ENCODE results near the gene MUTYH. TPM values are rescaled to one million over a fixed set of nuclear protein-coding genes. Genes with fewer than 3 reads are reported as not detected.

MUTYH gene
- total RNA-seq, 3 donors from 2014 or later (not counting 1 experiment from before 2014, with no cell fraction given) = 44.0 to 55.6 (median 51.5) TPM

- H3K36me3 ChIP-seq (ENCODE audit: control insufficient read depth, insufficient read depth, low read length) = no peaks in the 10 kb centered on the region
- Mint-ChIP-seq H3K27ac (no peak overlapping the region), H3K36me3 (no peaks in the 10 kb centered on the region), H3K27me3 (ENCODE audit: low read depth in 2 of 2) (no peaks in the 10 kb centered on the region), H3K4me1 (no peaks in the 10 kb centered on the region), H3K9me3 (no peaks in the 10 kb centered on the region), H3K4me3 (no peak overlapping the region)
- H3K27ac ChIP-seq (ENCODE audit: low read length) = no peak overlapping the region
- no peak for DNase-seq
- WGBS (ENCODE audit: insufficient coverage) = 93% methylated on average over 1 of the region's 1 CpG
- TF ChIP-seq CTCF (IDR thresholded peaks at IDR 0.05) = no peak
- no peaks in the 10 kb centered on the region for H3K4me1 ChIP-seq (ENCODE audit: control insufficient read depth, insufficient read depth, low read length)
- ATAC-seq = no peak
- no peaks in the 10 kb centered on the region for H3K27me3 ChIP-seq (ENCODE audit: control insufficient read depth, insufficient read depth, low read length)
- no peak overlapping the region for H3K4me3 ChIP-seq (ENCODE audit: low read length)
- intact Hi-C loops (cut with micrococcal nuclease) = no loop called here
- H3K9me3 ChIP-seq (ENCODE audit: control insufficient read depth, insufficient read depth, low read length) = no peaks in the 10 kb centered on the region
These were observed 43.0 kb upstream of the MUTYH start for GRCh38 chr1:45383191-45383590.

GRCh38 chr1:45381243-45381642 lies 41.0 kb upstream of the MUTYH start:
- Mint-ChIP-seq H3K9me3 (no peaks in the 10 kb centered on the region), H3K4me3 (no peak overlapping the region), H3K4me1 (no peaks in the 10 kb centered on the region), H3K27ac (no peak overlapping the region), H3K36me3 (no peaks in the 10 kb centered on the region), H3K27me3 (ENCODE audit: low read depth in 2 of 2) (no peaks in the 10 kb centered on the region)
- H3K36me3 ChIP-seq (ENCODE audit: control insufficient read depth, insufficient read depth, low read length) = no peaks in the 10 kb centered on the region
- H3K27ac ChIP-seq (ENCODE audit: low read length) = no peak overlapping the region
- DNase-seq (no peak), ATAC-seq (no peak)
- no peaks in the 10 kb centered on the region for H3K4me1 ChIP-seq (ENCODE audit: control insufficient read depth, insufficient read depth, low read length)
- H3K27me3 ChIP-seq (ENCODE audit: control insufficient read depth, insufficient read depth, low read length) = no peaks in the 10 kb centered on the region
- WGBS (ENCODE audit: insufficient coverage) = 96% methylated on average over 2 of the region's 2 CpGs
- no peak overlapping the region for H3K4me3 ChIP-seq (ENCODE audit: low read length)
- TF ChIP-seq CTCF (IDR thresholded peaks at IDR 0.05) = no peak
- H3K9me3 ChIP-seq (ENCODE audit: control insufficient read depth, insufficient read depth, low read length) = no peaks in the 10 kb centered on the region
- intact Hi-C loops (cut with micrococcal nuclease) = no loop called here

- Histone ChIP-seq H3K9me3 (ENCODE audit: control insufficient read depth, insufficient read depth, low read length) (no peaks in the 10 kb centered on the region), H3K27me3 (ENCODE audit: control insufficient read depth, insufficient read depth, low read length) (no peaks in the 10 kb centered on the region), H3K4me3 (ENCODE audit: low read length) (no peak overlapping the region), H3K4me1 (ENCODE audit: control insufficient read depth, insufficient read depth, low read length) (no peaks in the 10 kb centered on the region), H3K27ac (ENCODE audit: low read length) (no peak overlapping the region), H3K36me3 (ENCODE audit: control insufficient read depth, insufficient read depth, low read length) (no peaks in the 10 kb centered on the region)
- Mint-ChIP-seq H3K4me1 (no peaks in the 10 kb centered on the region), H3K4me3 (no peak overlapping the region), H3K36me3 (no peaks in the 10 kb centered on the region), H3K27me3 (ENCODE audit: low read depth in 2 of 2) (no peaks in the 10 kb centered on the region), H3K27ac (no peak overlapping the region), H3K9me3 (no peaks in the 10 kb centered on the region)
- no peak for ATAC-seq
- intact Hi-C loops (cut with micrococcal nuclease) = no loop called here
- no peak for TF ChIP-seq CTCF (IDR thresholded peaks at IDR 0.05)
- WGBS (ENCODE audit: insufficient coverage) = no CpG with 5 or more reads among the region's 1 CpG
- DNase-seq = no peak
These were observed 40.5 kb upstream of the MUTYH start for GRCh38 chr1:45380730-45381129.

DNA sequence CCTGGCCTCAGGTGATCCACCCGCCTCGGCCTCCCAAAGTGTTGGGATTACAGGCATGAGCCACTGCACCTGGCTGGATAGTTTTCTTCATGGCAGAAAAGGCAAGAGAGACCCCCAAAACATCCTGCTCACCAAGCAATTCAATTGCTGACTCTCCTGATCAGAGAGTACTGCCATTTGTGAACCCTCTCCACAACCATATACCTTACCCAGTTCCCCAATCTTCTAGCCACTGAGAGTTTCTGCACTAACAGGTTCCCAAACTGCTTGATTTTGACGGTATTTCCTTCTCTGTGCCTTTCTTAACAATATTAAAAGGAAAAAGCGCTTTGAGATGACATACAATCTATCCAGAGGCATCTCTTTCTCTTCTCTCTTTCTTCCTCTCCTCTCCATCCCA lies 39.9 kb upstream of the MUTYH start:
- Mint-ChIP-seq H3K9me3 (no peaks in the 10 kb centered on the region), H3K27ac (no peak overlapping the region), H3K36me3 (no peaks in the 10 kb centered on the region), H3K4me1 (no peaks in the 10 kb centered on the region), H3K27me3 (ENCODE audit: low read depth in 2 of 2) (no peaks in the 10 kb centered on the region), H3K4me3 (no peak overlapping the region)
- no peak for ATAC-seq
- no peaks in the 10 kb centered on the region for H3K4me1 ChIP-seq (ENCODE audit: control insufficient read depth, insufficient read depth, low read length)
- H3K27ac ChIP-seq (ENCODE audit: low read length) = no peak overlapping the region
- H3K36me3 ChIP-seq (ENCODE audit: control insufficient read depth, insufficient read depth, low read length) = no peaks in the 10 kb centered on the region
- intact Hi-C loops (cut with micrococcal nuclease) = no loop called here
- no peak for DNase-seq
- H3K27me3 ChIP-seq (ENCODE audit: control insufficient read depth, insufficient read depth, low read length) = no peaks in the 10 kb centered on the region
- no peaks in the 10 kb centered on the region for H3K9me3 ChIP-seq (ENCODE audit: control insufficient read depth, insufficient read depth, low read length)
- 99% methylated on average over 4 of the region's 4 CpGs for WGBS (ENCODE audit: insufficient coverage)
- no peak for TF ChIP-seq CTCF (IDR thresholded peaks at IDR 0.05)
- no peak overlapping the region for H3K4me3 ChIP-seq (ENCODE audit: low read length)

Measured in natural killer cell (primary cell).